B cell (primary cell): ENCODE results near the gene SERPINB1. TPM values are rescaled to one million over a fixed set of nuclear protein-coding genes. Genes with fewer than 3 reads are reported as not detected.

Experiments used
- ATAC-seq: fragments of 200-7000 bp; cut with Tn5 transposase; one replicate; pipeline ENCODE4 v1.10.0; 2021; ENCODE audit warnings: low read depth, mild to moderate bottlenecking, moderate number of reproducible peaks, moderate library complexity
- CTCF ChIA-PET: fragments of 350-600 bp; sonication (Branson Sonifier 250); formaldehyde crosslinking; loops from one replicate; lab custom pipeline; 2021; ENCODE audit warnings: antibody characterized with exemption, inconsistent platforms; lab: Charles Lee
- POLR2A ChIA-PET: fragments of 350-600 bp; sonication (Branson Sonifier 250); formaldehyde crosslinking; loops from one replicate; lab custom pipeline; 2021; ENCODE audit warnings: antibody characterized with exemption; lab: Charles Lee
- DNase-seq: peaks from one replicate; pipeline ENCODE4 v3.0.0; 2013
- H2AFZ ChIP-seq: 2 replicates; pipeline ENCODE4 v1.6.1; 2012; ENCODE audit warnings: mild to moderate bottlenecking, low read depth, low read length; ENCODE audit not compliant: insufficient read depth, poor library complexity, severe bottlenecking
- H3K27ac ChIP-seq, 2 donors: 1 replicate in 1 of 2; 2 replicates in 1 of 2; pipeline ENCODE4 v1.5.1; 2012 to 2013; ENCODE audit warnings: low read length in 2 of 2, mild to moderate bottlenecking in 2 of 2, moderate library complexity in 1 of 2
- H3K27me3 ChIP-seq, 4 experiments: fragments of 200-600 bp in 1 of 4; sonication (generic) in 1 of 4; replicated peaks in 1 of 4; 1 replicate in 2 of 4; 2 replicates in 2 of 4; pipeline versions ENCODE4 v1.6.1 to v1.7.0; 2013 to 2016; ENCODE audit warnings: low read length in 3 of 4, mild to moderate bottlenecking in 2 of 4, mixed read lengths in 1 of 4, moderate library complexity in 1 of 4; ENCODE audit not compliant: insufficient read depth in 4 of 4, control insufficient read depth in 3 of 4; ENCODE audit errors: control extremely low read depth in 1 of 4
- H3K36me3 ChIP-seq, 2 experiments: replicated peaks in 1 of 2; 1 replicate in 1 of 2; 2 replicates in 1 of 2; pipeline versions ENCODE4 v1.6.1 to v1.7.1; 2013; ENCODE audit warnings: low read length in 1 of 2; ENCODE audit not compliant: insufficient read depth in 2 of 2, control insufficient read depth in 1 of 2; ENCODE audit errors: control extremely low read depth in 1 of 2, extremely low read depth in 1 of 2
- H3K4me1 ChIP-seq, 2 donors: fragments of 200-600 bp in 1 of 2; sonication (generic) in 1 of 2; 1 replicate in 1 of 2; 2 replicates in 1 of 2; pipeline versions ENCODE4 v1.5.1 to v1.6.1; 2013 to 2017; ENCODE audit warnings: low read length in 2 of 2; ENCODE audit not compliant: control insufficient read depth in 2 of 2, insufficient read depth in 2 of 2
- H3K4me2 ChIP-seq: replicated peaks from 2 replicates; pipeline ENCODE3; 2012; ENCODE audit warnings: mild to moderate bottlenecking, low read depth, low read length; ENCODE audit not compliant: poor library complexity, severe bottlenecking
- H3K4me3 ChIP-seq, 5 experiments: fragments of 200-600 bp in 1 of 5; sonication (generic) in 1 of 5; 1 replicate in 3 of 5; 2 replicates in 2 of 5; pipeline versions ENCODE4 v1.5.1 to v1.7.0; 2011 to 2016; ENCODE audit warnings: low read length in 4 of 5, mild to moderate bottlenecking in 4 of 5, low read depth in 2 of 5, control low read depth in 1 of 5, moderate library complexity in 1 of 5; ENCODE audit not compliant: insufficient read depth in 1 of 5; ENCODE audit errors: control extremely low read depth in 1 of 5, extremely low read depth in 1 of 5
- H3K79me2 ChIP-seq: fragments of 200-600 bp; sonication (generic); one replicate; pipeline ENCODE4 v1.6.0; 2016; ENCODE audit warnings: low read length; ENCODE audit not compliant: control insufficient read depth, insufficient read depth
- H3K9ac ChIP-seq: fragments of 200-600 bp; sonication (generic); 2 replicates; pipeline ENCODE4 v1.6.1; 2017; ENCODE audit warnings: mild to moderate bottlenecking, low read length, moderate library complexity
- H3K9me3 ChIP-seq, 3 donors: one replicate each; pipeline versions ENCODE4 v1.6.1 to v1.7.1; 2013; ENCODE audit warnings: low read length in 2 of 3; ENCODE audit not compliant: control insufficient read depth in 2 of 3, insufficient read depth in 1 of 3; ENCODE audit errors: control extremely low read depth in 1 of 3
- H4K20me1 ChIP-seq: 2 replicates; pipeline ENCODE4 v1.6.0; 2012; ENCODE audit warnings: mild to moderate bottlenecking, low read length; ENCODE audit not compliant: insufficient read depth, control insufficient read depth, poor library complexity, severe bottlenecking
- H3K27ac Mint-ChIP-seq: one replicate; pipeline ENCODE4 v1.8.0; 2021; ENCODE audit warnings: mixed read lengths
- H3K27me3 Mint-ChIP-seq: one replicate; pipeline ENCODE4 v1.8.0; 2021; ENCODE audit warnings: mixed read lengths
- H3K4me1 Mint-ChIP-seq: one replicate; pipeline ENCODE4 v1.8.0; 2021; ENCODE audit warnings: mixed read lengths
- H3K4me3 Mint-ChIP-seq: one replicate; pipeline ENCODE4 v1.8.0; 2021; ENCODE audit warnings: mixed read lengths
- H3K9me3 Mint-ChIP-seq: one replicate; pipeline ENCODE4 v1.8.0; 2022; ENCODE audit warnings: mixed read lengths; ENCODE audit not compliant: insufficient read depth
- CTCF ChIP-seq: fragments of 200-600 bp; IDR thresholded peaks from one replicate; pipeline ENCODE4 v1.8.0; 2022; ENCODE audit warnings: antibody characterized with exemption, mild to moderate bottlenecking
- EZH2 ChIP-seq: IDR thresholded peaks from 2 replicates; pipeline ENCODE4 v1.6.1; 2012; ENCODE audit warnings: borderline replicate concordance, low read depth, mild to moderate bottlenecking, moderate library complexity, low read length; ENCODE audit not compliant: insufficient read depth, poor library complexity, severe bottlenecking
- WGBS: methylation state at CpG from one replicate; pipeline ENCODE4 v1.1.5; 2013; ENCODE audit warnings: missing lambda C conversion rate; ENCODE audit not compliant: insufficient coverage; 5-methylcytosine and 5-hydroxymethylcytosine counted together
- intact Hi-C: fragments of 100-400 bp; cut with micrococcal nuclease; formaldehyde crosslinking; loops from one replicate; pipeline ENCODE4 v1.10.0; 2022
- polyA plus RNA-seq: library from polyadenylated mRNA; depleted of rRNA; stranded (reverse); fragments of >200 nt; gene quantifications from 2 replicates; pipeline ENCODE4 v1.2.3, GENCODE V29; 2012
- total RNA-seq, 2 donors: library from RNA; stranded (reverse); fragments of 120-200 nt in 1 of 2; gene quantifications; 1 replicate in 1 of 2; 2 replicates in 1 of 2; pipeline versions ENCODE4 v1.2.3 to v1.2.4, GENCODE V29; 2013 to 2022

Gene SERPINB1
- total and polyA plus RNA-seq, 2 donors (not counting 1 experiment from before 2014, with no cell fraction given) = 23.2 to 52.5 TPM

- Histone ChIP-seq H3K27ac (peak overlapping the region; percentile 43 to 83), H3K36me3 (peaks cover 15 to 28% of the 10 kb centered on the region in 2 experiments), H3K4me2 (peak overlapping the region; percentile 60), H3K4me3 (peak overlapping the region in 1 of 5 experiments; percentile 10), H3K9ac (no peak overlapping the region), H3K4me1 (peaks cover 43 to 53% of the 10 kb centered on the region in 2 donors), H3K79me2 (peaks cover 34% of the 10 kb centered on the region), H2AFZ (no peak overlapping the region), H3K9me3 (peaks cover 0 to 4% (median 0%) of the 10 kb centered on the region in 3 donors), H3K27me3 (no peaks in the 10 kb centered on the region), H4K20me1 (no peaks in the 10 kb centered on the region)
- ChIA-PET POLR2A (interaction anchor here (1.0 kb wide), 1 partner anchor 8 kb away, joined by 3 read pairs; no protein-coding TSS in a partner anchor), CTCF (no interaction called here)
- Mint-ChIP-seq H3K9me3 (peaks cover 5% of the 10 kb centered on the region), H3K27ac (peak overlapping the region; percentile 87), H3K27me3 (no peaks in the 10 kb centered on the region), H3K4me3 (peak overlapping the region; percentile 38), H3K4me1 (peaks cover 77% of the 10 kb centered on the region)
- WGBS = 8% methylated on average over 2 of the region's 6 CpGs
- no peak for TF ChIP-seq CTCF
- intact Hi-C loops = no loop called here
- peak; percentile 37 for DNase-seq
- ATAC-seq = no peak
These were observed 44.5 kb upstream of the SERPINB1 start for GRCh38 chr6:2885967-2886735.

GRCh38 chr6:2884804-2885203 lies 43.1 kb upstream of the SERPINB1 start:
- H3K4me1 ChIP-seq = peaks cover 37 to 50% of the 10 kb centered on the region in 2 donors
- POLR2A ChIA-PET = interaction anchor here (1.2 to 1.6 kb wide), 3 partner anchors 9 to 36 kb away, joined by 3 to 5 read pairs (median 3); no protein-coding TSS in a partner anchor
- H4K20me1 ChIP-seq = no peaks in the 10 kb centered on the region
- TF ChIP-seq CTCF (no peak), EZH2 (no peak)
- no peak overlapping the region for H2AFZ ChIP-seq
- ATAC-seq = no peak
- H3K27ac Mint-ChIP-seq = peak overlapping the region; percentile 71
- H3K4me3 Mint-ChIP-seq = no peak overlapping the region
- CTCF ChIA-PET = interaction anchor here (0.6 to 1.8 kb wide), 7 partner anchors 9 to 50 kb away, joined by 3 to 6 read pairs (median 4); no protein-coding TSS in a partner anchor
- H3K36me3 ChIP-seq = peaks cover 7 to 15% of the 10 kb centered on the region in 2 experiments
- intact Hi-C loops = no loop called here
- H3K27me3 Mint-ChIP-seq = no peaks in the 10 kb centered on the region
- H3K4me3 ChIP-seq = peak overlapping the region in 1 of 5 experiments; percentile 17
- DNase-seq = no peak
- WGBS = 43% methylated on average over 2 of the region's 3 CpGs
- peaks cover 77% of the 10 kb centered on the region for H3K4me1 Mint-ChIP-seq
- H3K9me3 Mint-ChIP-seq = peaks cover 5% of the 10 kb centered on the region
- H3K4me2 ChIP-seq = peak overlapping the region; percentile 60
- H3K9ac ChIP-seq = peak overlapping the region; percentile 17
- H3K27me3 ChIP-seq = no peaks in the 10 kb centered on the region
- peaks cover 26% of the 10 kb centered on the region for H3K79me2 ChIP-seq
- H3K27ac ChIP-seq = peak overlapping the region; percentile 68 to 83
- H3K9me3 ChIP-seq = peaks cover 0 to 4% (median 0%) of the 10 kb centered on the region in 3 donors
